Fibroblast of villous mesenchyme (primary cell): ENCODE data around the gene AVEN. TPM values are rescaled to one million over a fixed set of nuclear protein-coding genes. Genes with fewer than 3 reads are reported as not detected.

ENCODE experiments used
- DNase-seq: peaks from one replicate; pipeline ENCODE4 v3.0.0-alpha.2; 2010; ENCODE audit warnings: low read depth
- H3K4me3 ChIP-seq: 2 replicates; pipeline ENCODE4 v1.5.1; 2011; ENCODE audit warnings: low read depth, mild to moderate bottlenecking, low read length
- total RNA-seq: library from RNA; depleted of rRNA; stranded (reverse); fragments of >200 nt; gene quantifications from 2 replicates; pipeline ENCODE4 v1.2.3, GENCODE V29; 2012
- TF ChIP-seq, protein P1 (sequence below): IDR thresholded peaks from 2 replicates; pipeline ENCODE4 v1.5.1; 2012; ENCODE audit warnings: low read depth, mild to moderate bottlenecking, low read length; ENCODE audit not compliant: insufficient read depth

AVEN gene
- total RNA-seq, 1 donor: 37.1 TPM

DNA sequence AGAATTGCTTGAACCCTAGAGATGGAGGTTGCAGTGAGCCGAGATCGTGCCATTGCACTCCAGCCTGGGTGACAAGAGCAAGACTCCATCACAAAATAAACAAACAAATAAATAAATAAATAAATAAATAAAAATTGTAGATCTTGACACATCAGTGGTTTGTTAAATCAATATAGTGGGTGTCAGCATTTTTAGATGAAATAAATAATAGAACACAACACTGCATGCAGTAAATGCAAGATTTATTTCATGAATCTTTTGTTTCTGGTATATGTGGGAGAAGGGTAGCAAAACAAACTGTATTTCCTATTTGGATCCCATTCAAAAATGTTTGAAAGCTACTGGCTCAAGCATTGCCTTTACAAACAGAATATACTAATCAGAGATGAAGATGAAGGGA is 106.3 kb downstream of the AVEN start:
- TF ChIP-seq, protein P1, sequence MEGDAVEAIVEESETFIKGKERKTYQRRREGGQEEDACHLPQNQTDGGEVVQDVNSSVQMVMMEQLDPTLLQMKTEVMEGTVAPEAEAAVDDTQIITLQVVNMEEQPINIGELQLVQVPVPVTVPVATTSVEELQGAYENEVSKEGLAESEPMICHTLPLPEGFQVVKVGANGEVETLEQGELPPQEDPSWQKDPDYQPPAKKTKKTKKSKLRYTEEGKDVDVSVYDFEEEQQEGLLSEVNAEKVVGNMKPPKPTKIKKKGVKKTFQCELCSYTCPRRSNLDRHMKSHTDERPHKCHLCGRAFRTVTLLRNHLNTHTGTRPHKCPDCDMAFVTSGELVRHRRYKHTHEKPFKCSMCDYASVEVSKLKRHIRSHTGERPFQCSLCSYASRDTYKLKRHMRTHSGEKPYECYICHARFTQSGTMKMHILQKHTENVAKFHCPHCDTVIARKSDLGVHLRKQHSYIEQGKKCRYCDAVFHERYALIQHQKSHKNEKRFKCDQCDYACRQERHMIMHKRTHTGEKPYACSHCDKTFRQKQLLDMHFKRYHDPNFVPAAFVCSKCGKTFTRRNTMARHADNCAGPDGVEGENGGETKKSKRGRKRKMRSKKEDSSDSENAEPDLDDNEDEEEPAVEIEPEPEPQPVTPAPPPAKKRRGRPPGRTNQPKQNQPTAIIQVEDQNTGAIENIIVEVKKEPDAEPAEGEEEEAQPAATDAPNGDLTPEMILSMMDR: no peak
- H3K4me3 ChIP-seq: no peak overlapping the region
- DNase-seq: no peak

DNA sequence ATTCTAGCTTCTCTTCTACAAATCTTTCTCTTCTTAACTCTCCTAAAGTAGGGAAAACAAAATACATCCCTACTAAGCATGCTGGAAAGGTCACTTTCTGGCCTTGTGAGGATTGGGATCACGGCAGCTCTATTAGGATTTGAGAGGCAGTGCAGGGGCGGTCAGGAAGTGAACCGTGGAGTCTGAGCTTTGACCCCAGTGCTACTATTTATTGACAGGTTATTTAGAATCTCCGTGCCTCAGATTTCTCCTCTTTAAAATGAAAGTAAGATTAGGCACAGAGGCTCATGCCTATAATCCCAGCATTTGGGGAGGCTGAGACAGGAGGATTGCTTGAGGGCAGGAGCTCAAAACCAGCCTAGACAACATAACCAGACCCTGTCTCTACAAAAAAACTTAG is 112.7 kb downstream of the AVEN start:
- no peak overlapping the region for H3K4me3 ChIP-seq
- TF ChIP-seq, protein P1: no peak
- DNase-seq: no peak

DNA sequence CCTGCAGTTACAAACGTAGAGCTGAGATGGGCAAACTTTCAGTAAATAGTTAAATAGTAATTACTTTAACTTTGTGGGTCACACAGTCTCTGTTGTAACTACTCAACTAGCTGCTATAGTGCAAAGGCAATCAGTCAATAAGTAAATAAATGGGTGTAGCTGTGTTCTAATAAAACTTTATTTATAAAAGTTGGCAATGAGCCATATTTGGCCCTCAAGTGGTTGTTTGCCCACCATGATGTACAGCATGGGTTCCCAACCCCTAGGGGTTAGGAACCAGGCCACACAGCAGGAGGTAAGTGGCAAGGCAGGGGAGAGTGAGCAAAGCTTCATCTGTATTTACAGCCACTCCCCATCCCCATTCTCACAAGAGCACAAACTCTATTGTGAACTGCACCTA is 115.6 kb downstream of the AVEN start:
- DNase-seq: no peak
- no peak overlapping the region for H3K4me3 ChIP-seq
- TF ChIP-seq, protein P1: no peak

DNA sequence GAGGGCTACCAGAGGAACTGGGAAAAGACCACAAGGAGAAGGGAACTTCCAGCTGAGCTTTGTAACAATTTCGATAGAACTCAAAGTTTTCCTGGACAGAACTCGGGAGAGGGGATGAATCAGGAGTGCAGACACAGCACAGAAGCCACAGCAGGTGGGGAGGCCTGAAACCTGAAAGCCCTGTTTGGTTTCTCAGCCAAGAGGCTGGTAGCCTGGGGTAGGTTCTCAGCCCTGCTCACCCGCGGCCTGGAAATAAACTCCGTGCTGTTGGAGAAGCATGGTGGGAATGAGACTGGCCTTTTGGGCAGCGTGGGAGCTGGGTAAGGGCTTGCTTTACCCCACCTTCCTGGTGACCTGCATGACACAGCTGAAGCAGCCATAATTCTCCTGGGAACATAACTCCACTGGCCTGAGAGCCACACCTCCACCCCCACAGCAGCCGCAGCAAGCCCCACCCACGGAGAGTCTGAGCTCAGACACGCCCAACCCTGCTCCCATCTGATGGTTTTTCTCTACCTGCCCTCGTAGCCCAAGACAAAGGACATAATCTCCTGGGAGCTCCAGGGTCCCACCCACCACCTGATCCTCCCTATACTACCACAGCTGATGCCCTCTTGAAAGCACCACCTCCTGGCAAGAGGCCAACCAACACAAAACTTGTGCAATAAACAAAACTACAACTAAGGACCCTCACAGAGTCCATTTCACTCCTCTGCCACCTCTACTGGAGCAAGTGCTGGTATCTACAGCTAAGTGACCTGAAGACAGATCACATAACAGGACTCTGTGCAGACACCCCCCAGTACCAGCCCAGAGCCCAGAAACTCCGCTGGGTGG is 123.2 kb downstream of the AVEN start:
- TF ChIP-seq, protein P1: no peak
- H3K4me3 ChIP-seq: no peak overlapping the region
- DNase-seq: no peak

DNA sequence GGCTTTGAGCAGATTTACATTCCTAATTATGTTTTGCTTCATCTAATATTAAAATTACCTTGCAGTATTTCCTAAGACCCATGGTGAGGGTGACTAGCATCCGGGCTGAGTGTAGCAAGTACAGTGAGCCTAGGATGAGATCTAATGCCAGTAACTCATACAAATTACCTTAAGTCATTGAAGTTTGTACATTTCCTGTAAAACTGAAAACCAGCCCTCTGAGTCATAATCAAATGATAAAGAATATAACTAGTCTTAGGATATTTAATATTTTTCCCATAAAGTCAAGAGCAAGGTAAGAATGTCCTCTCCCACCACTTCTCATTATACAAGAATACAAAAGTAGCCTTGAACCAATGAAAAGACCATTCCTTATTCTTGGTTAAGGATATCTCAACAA is 125.5 kb downstream of the AVEN start:
- TF ChIP-seq, protein P1: no peak
- no peak overlapping the region for H3K4me3 ChIP-seq
- DNase-seq: no peak

DNA sequence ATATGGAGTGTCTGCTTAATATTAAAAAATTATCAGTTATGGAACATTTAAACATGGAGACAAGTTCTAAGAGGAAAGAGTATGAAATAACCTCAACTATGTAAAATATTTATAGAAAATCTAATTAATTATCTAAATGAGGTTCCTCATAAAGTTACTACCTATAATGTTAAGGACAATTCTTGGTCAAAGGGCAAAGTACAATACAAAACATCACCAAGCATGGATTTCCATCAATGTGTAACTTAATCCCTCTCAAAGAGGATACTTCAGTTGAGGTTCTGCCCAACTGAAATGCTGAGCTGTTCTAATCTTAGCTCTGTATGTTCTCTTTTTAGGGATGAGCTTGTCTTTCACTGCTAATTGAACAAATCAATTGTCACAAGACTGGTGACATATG is 126.7 kb downstream of the AVEN start:
- DNase-seq: no peak

More for the DNA sequence above, 126.7 kb downstream of the AVEN start:
- TF ChIP-seq, protein P1: no peak
- no peak overlapping the region for H3K4me3 ChIP-seq
